Skeletal muscle cell (primary cell): Measurements from ENCODE around the gene PIGR.

Experiments
- DNase-seq: peaks from one replicate; pipeline ENCODE4 v3.0.0-alpha.2; 2010; ENCODE audit warnings: low read depth
- H3K4me3 ChIP-seq: 2 replicates; pipeline ENCODE4 v1.5.1; 2011; ENCODE audit warnings: low read depth, mild to moderate bottlenecking, control low read depth, low read length, moderate library complexity

The PIGR gene

GRCh38 chr1:206946261-206946660 lies at the start of gene PIGR:
Gene PIGR, minus strand, starts transcription at chr1:206946466. Its CDS starts 5,935 bp downstream, at chr1:206940531.
- no peak within 1 kb of the TSS for H3K4me3 ChIP-seq

GRCh38 chr1:206992790-206993189 lies 46.5 kb upstream of the PIGR start:
- DNase-seq: no peak
- no peak overlapping the region for H3K4me3 ChIP-seq

More at GRCh38 chr1:206946261-206946660, at the start of gene PIGR:
- no peak for DNase-seq

- no peak for DNase-seq
- H3K4me3 ChIP-seq: no peak overlapping the region
Measured at GRCh38 chr1:206987873-206988272, 41.6 kb upstream of the PIGR start.

GRCh38 chr1:206986885-206987284 lies 40.6 kb upstream of the PIGR start:
- H3K4me3 ChIP-seq: no peak overlapping the region
- DNase-seq: no peak

GRCh38 chr1:206986402-206986801 lies 40.1 kb upstream of the PIGR start:
- no peak for DNase-seq
- no peak overlapping the region for H3K4me3 ChIP-seq

- no peak for DNase-seq
- no peak overlapping the region for H3K4me3 ChIP-seq
Measured at GRCh38 chr1:206985162-206985749, 39.0 kb upstream of the PIGR start.

GRCh38 chr1:206982216-206982615 lies 36.0 kb upstream of the PIGR start:
- no peak for DNase-seq
- no peak overlapping the region for H3K4me3 ChIP-seq

GRCh38 chr1:206979379-206980043 lies 33.2 kb upstream of the PIGR start:
- DNase-seq: no peak
- H3K4me3 ChIP-seq: no peak overlapping the region

- no peak for DNase-seq
- H3K4me3 ChIP-seq: no peak overlapping the region
Measured at GRCh38 chr1:206978259-206978658, 32.0 kb upstream of the PIGR start.

- DNase-seq: no peak
- no peak overlapping the region for H3K4me3 ChIP-seq
Measured at GRCh38 chr1:206975306-206975705, 29.0 kb upstream of the PIGR start.

GRCh38 chr1:206974140-206974539 lies 27.9 kb upstream of the PIGR start:
- DNase-seq: no peak

GRCh38 chr1:206972728-206973127 lies 26.5 kb upstream of the PIGR start:
- DNase-seq: no peak
- H3K4me3 ChIP-seq: no peak overlapping the region

More at GRCh38 chr1:206974140-206974539, 27.9 kb upstream of the PIGR start:
- H3K4me3 ChIP-seq: no peak overlapping the region

GRCh38 chr1:206971029-206971655 lies 24.9 kb upstream of the PIGR start:
- DNase-seq: no peak
- H3K4me3 ChIP-seq: no peak overlapping the region

- no peak within 1 kb of the TSS for H3K4me3 ChIP-seq
- DNase-seq: no peak
Measured at GRCh38 chr1:206970446-206970845, 24.2 kb upstream of the PIGR start, which contains the start of gene FCAMR. Gene FCAMR, minus strand, starts transcription at chr1:206970460. Its CDS starts 335 bp downstream, at chr1:206970125.

- H3K4me3 ChIP-seq: no peak overlapping the region
- DNase-seq: no peak
Measured at GRCh38 chr1:206969090-206969489, 22.8 kb upstream of the PIGR start.

- H3K4me3 ChIP-seq: no peak overlapping the region
- DNase-seq: no peak
Measured at GRCh38 chr1:206967096-206967849, 21.0 kb upstream of the PIGR start.

GRCh38 chr1:206965781-206966180 lies 19.5 kb upstream of the PIGR start:
- DNase-seq: no peak
- H3K4me3 ChIP-seq: no peak overlapping the region

- no peak for DNase-seq
- H3K4me3 ChIP-seq: no peak overlapping the region
Measured at GRCh38 chr1:206963740-206964139, 17.5 kb upstream of the PIGR start.

GRCh38 chr1:206963119-206963712 lies 16.9 kb upstream of the PIGR start:
- no peak overlapping the region for H3K4me3 ChIP-seq
- no peak for DNase-seq

GRCh38 chr1:206962272-206962671 lies 16.0 kb upstream of the PIGR start:
- no peak overlapping the region for H3K4me3 ChIP-seq
- DNase-seq: no peak
